ENCODE data around the gene ANKRD33B.

GRCh38 chr5:10566543-10567068, 2.7 kb downstream of the ANKRD33B start:
- TF ChIP-seq CTCF (IDR thresholded peaks at IDR 0.05; ENCODE audit: borderline replicate concordance, extremely low read depth, low read length, poor library complexity, severe bottlenecking) (no peak), EZH2 (IDR thresholded peaks at IDR 0.05; ENCODE audit: borderline replicate concordance, low read depth, low read length, severe bottlenecking) (no peak)

Data from DND-41 (cell line).